Jurkat, Clone E6-1 (cell line): ENCODE results near the gene CLPTM1L.

Experiments used
- DNase-seq: peaks from one replicate; pipeline ENCODE4 v3.0.0-alpha.2; 2011; ENCODE audit warnings: low read depth, low spot score
- H3K4me3 ChIP-seq: 2 replicates; pipeline ENCODE4 v1.5.1; 2011; ENCODE audit warnings: mild to moderate bottlenecking, low read length, control low read depth, moderate library complexity

The CLPTM1L gene

DNA sequence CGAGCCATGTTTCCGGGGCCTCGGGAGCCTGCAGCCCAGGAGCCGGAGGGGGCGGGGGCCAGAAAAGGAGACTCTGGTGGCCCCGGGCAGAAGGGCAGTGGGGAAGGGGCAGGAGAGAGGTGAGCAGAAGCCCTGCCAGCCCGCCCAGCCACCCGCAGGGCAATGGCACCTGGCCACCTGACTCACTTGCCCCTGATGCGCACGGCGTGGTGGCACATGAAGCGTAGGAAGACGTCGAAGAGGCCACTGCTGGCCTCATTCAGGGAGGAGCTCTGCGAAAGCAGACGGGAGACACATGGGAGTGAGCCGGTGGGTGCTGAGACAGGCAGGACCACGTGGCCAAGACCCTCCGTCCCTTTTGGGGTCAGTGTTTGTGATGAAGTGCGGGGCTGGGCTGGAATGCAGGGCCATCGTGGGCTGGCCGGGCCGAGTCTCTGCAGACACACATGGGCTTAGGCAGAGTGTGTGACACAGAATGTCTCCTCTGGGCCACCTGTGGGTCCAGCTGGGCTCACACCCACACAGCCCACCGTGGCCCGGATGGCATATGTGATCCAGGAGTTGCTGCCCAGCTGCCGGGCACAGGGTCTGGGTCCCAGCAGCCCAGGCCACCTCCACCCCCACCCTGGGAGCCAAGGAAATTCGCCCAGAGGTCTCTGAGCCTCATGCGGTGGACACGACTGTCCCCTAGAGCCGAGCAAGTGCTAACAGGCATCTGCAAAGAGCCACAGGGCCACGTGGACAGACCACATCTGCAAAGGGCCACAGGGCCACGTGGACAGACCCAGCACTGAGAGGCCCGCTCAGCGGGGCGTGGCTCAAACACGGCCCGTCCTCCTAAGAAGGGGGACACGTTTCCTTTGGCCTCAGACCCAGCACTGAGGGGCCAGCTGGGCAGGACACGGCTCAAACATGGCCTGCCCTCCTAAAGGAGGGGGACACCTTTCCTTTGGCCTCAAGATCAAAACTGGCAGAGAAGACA is 73.7 kb downstream of the CLPTM1L start:
- H3K4me3 ChIP-seq = no peak overlapping the region
- no peak for DNase-seq

DNA sequence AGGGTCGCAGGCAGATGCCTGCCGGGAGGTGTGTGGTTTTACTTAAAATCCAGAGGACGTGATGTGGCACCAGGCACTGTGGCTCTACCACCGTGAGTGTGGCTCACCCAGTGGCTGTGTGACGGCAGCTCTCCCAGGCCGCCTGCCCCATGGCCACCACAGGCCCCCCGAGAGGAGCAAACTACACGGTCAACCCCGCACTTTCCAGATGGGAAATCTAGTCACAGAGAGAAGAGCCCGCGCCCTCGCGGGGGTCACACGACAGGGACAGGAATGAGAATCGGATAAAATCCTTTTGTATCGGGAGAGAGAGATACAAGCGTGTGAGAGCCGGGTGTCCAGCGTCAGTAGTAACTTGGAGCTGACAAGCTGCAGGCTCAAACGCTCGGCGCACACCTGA is 74.5 kb downstream of the CLPTM1L start:
- DNase-seq = no peak
- no peak overlapping the region for H3K4me3 ChIP-seq

DNA sequence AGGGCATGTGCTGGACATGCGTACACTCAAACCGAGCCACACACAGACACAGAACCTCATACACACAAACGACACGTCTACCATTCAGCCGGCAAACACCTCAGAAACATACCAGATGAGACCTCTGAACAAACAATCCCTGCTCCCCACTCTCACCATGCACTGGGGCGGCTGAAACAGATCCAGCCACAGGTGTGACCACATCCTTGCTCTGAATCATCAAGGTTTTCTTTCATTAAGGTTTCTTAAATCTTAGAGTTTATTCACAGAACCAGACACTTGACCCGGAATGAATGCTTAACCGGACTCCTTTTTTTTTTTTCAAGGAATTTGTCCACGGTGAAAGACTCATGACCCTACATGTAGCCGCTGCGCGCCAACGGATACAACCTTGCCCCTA is 76.2 kb downstream of the CLPTM1L start:
- no peak overlapping the region for H3K4me3 ChIP-seq
- peak; percentile 55 for DNase-seq

DNA sequence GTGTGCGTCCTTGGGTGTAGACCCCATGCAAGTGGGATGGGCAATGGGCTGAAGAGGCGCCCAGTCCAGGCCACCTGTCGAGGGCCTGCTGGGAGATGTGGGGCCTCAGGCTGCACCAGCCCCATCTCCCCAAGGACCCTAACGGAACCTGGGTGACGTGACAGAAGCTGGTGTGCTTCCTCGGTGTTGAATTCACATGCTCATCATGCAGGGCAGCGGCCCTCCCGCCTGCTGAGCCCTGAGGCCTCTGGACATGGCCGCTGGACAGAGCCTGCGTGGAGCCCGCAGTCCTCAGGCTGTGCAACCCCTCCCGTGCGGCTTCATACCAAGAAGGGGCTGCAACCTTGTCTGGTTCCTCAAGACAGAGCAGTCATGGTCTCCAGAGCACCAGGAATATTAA is 76.8 kb downstream of the CLPTM1L start:
- no peak overlapping the region for H3K4me3 ChIP-seq
- DNase-seq = no peak
